RWPE2 (cell line): ENCODE results near the gene THOC3.
"Not testable (repeated sequence)": the region's sequence is repeated elsewhere in the genome, so short reads cannot be mapped to it uniquely, and the experiment has no call there.

Source experiments
- ATAC-seq: fragments of 200-7000 bp; cut with Tn5 transposase; 3 replicates; pipeline ENCODE4 v1.9.1; 2021; ENCODE audit warnings: low read depth
- DNase-seq: peaks from one replicate; pipeline ENCODE4 v3.0.0-alpha.2; 2020; ENCODE audit warnings: low spot score
- H3K27ac ChIP-seq: fragments of 450-650 bp; 2 replicates; pipeline ENCODE4 v1.5.1; 2017; ENCODE audit warnings: mild to moderate bottlenecking; ENCODE audit not compliant: poor library complexity, severe bottlenecking
- H3K27me3 ChIP-seq: fragments of 250-450 bp; sonication (Bioruptor Pico); 2 replicates; pipeline ENCODE4 v1.5.1; 2021; ENCODE audit warnings: mild to moderate bottlenecking, moderate library complexity; ENCODE audit not compliant: insufficient read depth, poor library complexity, severe bottlenecking
- H3K36me3 ChIP-seq: fragments of 250-450 bp; sonication (Bioruptor Pico); 2 replicates; pipeline ENCODE4 v1.5.1; 2020; ENCODE audit warnings: low read depth, mild to moderate bottlenecking, moderate library complexity
- H3K4me1 ChIP-seq: fragments of 250-450 bp; sonication (Bioruptor Pico); 2 replicates; pipeline ENCODE4 v1.5.1; 2021; ENCODE audit warnings: mild to moderate bottlenecking, moderate library complexity; ENCODE audit not compliant: insufficient read depth, poor library complexity, severe bottlenecking
- H3K4me3 ChIP-seq: fragments of 250-450 bp; sonication (Bioruptor Pico); 2 replicates; pipeline ENCODE4 v1.5.1; 2021; ENCODE audit warnings: mild to moderate bottlenecking, moderate library complexity; ENCODE audit not compliant: severe bottlenecking
- H3K9me3 ChIP-seq: fragments of 250-450 bp; sonication (Bioruptor Pico); 2 replicates; pipeline ENCODE4 v1.5.1; 2021; ENCODE audit warnings: mild to moderate bottlenecking, moderate library complexity; ENCODE audit not compliant: severe bottlenecking

The THOC3 gene

GRCh38 chr5:175913835-175914672, 54.1 kb downstream of the THOC3 start:
- not testable (repeated sequence) for H3K4me1 ChIP-seq, H3K4me3 ChIP-seq, H3K36me3 ChIP-seq, H3K27ac ChIP-seq, H3K9me3 ChIP-seq, H3K27me3 ChIP-seq, DNase-seq
- ATAC-seq = peak; percentile 21; the same call in 2 of the 3 replicates

- H3K27ac ChIP-seq, H3K36me3 ChIP-seq, H3K27me3 ChIP-seq, DNase-seq, H3K9me3 ChIP-seq, H3K4me3 ChIP-seq, H3K4me1 ChIP-seq, ATAC-seq: not testable (repeated sequence)
These were observed 58.0 kb downstream of the THOC3 start for GRCh38 chr5:175910072-175910471.
